Ovary (tissue), 9 donors: ENCODE measurements around the gene PRRC1. TPM values are rescaled to one million over a fixed set of nuclear protein-coding genes. Genes with fewer than 3 reads are reported as not detected.

Experiments
- DNase-seq, 5 donors: peaks; one replicate each; pipeline ENCODE4 v3.0.0-alpha.2; 2019 to 2020
- H3K27ac ChIP-seq, 2 donors: fragments of 200-600 bp; one replicate each; pipeline versions ENCODE4 v1.5.1 to v1.8.0; 2019 to 2022
- H3K27me3 ChIP-seq: fragments of 200-600 bp; one replicate; pipeline ENCODE4 v1.8.0; 2022
- H3K36me3 ChIP-seq: fragments of 200-600 bp; sonication (generic); one replicate; pipeline ENCODE4 v1.5.1; 2019
- H3K4me1 ChIP-seq: one replicate; pipeline ENCODE4 v1.8.1; 2013; ENCODE audit warnings: mild to moderate bottlenecking, moderate library complexity; ENCODE audit not compliant: insufficient read depth
- H3K4me3 ChIP-seq: fragments of 200-600 bp; sonication (generic); one replicate; pipeline ENCODE4 v1.5.1; 2017
- H3K9me3 ChIP-seq, 2 donors: fragments of 200-600 bp in 1 of 2; sonication (generic) in 1 of 2; one replicate each; pipeline versions ENCODE4 v1.5.1 to v1.8.1; 2013 to 2019; ENCODE audit warnings: mild to moderate bottlenecking in 1 of 2, moderate library complexity in 1 of 2
- CTCF ChIP-seq, 3 donors: fragments of 450-650 bp in 2 of 3; fragments of 200-600 bp in 1 of 3; IDR thresholded peaks; one replicate each; pipeline versions ENCODE4 v1.5.1 to v1.8.0; 2016 to 2022; ENCODE audit warnings: antibody characterized with exemption in 3 of 3, mild to moderate bottlenecking in 1 of 3
- EP300 ChIP-seq: sonication (generic); formaldehyde crosslinking; IDR thresholded peaks from one replicate; pipeline ENCODE4 v1.6.1; 2017; ENCODE audit warnings: antibody characterized with exemption
- POLR2A ChIP-seq: fragments of 450-650 bp; IDR thresholded peaks from one replicate; pipeline ENCODE4 v1.6.1; 2017; ENCODE audit warnings: antibody characterized with exemption, mild to moderate bottlenecking, moderate library complexity
- WGBS, 3 donors: extraction: QIAGEN DNeasy Blood & Tissue Kit in 1 of 3; methylation state at CpG; one replicate each; pipeline versions ENCODE4 v1.1.5 to v1.1.7; 2013 to 2017; 5-methylcytosine and 5-hydroxymethylcytosine counted together
- intact Hi-C, 4 donors: fragments of 100-400 bp; cut with DNase I; formaldehyde crosslinking; loops; one replicate each; pipeline versions ENCODE4 v1.11.0 to v1.15.1; 2022 to 2023
- polyA plus RNA-seq, 2 donors: library from polyadenylated mRNA; stranded (reverse); fragments of 200-250 nt in 1 of 2; fragments of 350-450 nt in 1 of 2; fragmentation: Illumina TruSeq in 1 of 2; extraction: RNeasy Lipid Tissue Mini Kit (QIAGEN cat#74804) in 1 of 2; gene quantifications; one replicate each; pipeline ENCODE4 v1.2.3, GENCODE V29; 2013 to 2014
- total RNA-seq, 7 donors: library from RNA; depleted of rRNA in 2 of 7; stranded (reverse); fragments of >200 nt in 2 of 7; fragmentation: NEBNext Ultra II Directional in 3 of 7; extraction: Animal tissue kit (Norgen Biotek cat#: 25700) in 3 of 7; gene quantifications; one replicate each; pipeline versions ENCODE4 v1.1.0 to v1.2.4, GENCODE V29; 2016 to 2023
- donor health status: DM: no; HTN: no; CAD: no; lungs with moderate emphysema.
- donor health status: DM: no; HTN: no; CAD: no.
- donor health status: Bipolar disorder and iron deficiency.
- donor health status: DM: yes; HTN: yes; CAD: no.
- donor health status: DM: no; HTN: no; CAD: no.
- donor health status: DM: yes; HTN: yes; CAD: no.

Gene PRRC1
- total and polyA plus RNA-seq, 9 donors = 19.0 to 59.0 (median 46.1) TPM

GRCh38 chr5:127508644-127509373 lies 8.6 kb upstream of the PRRC1 start:
- 47 to 67% (median 50%) methylated on average over 2 of the region's 2 CpGs for WGBS, 3 donors
- TF ChIP-seq CTCF (IDR thresholded peaks at IDR 0.05) (no peak), POLR2A (no peak), EP300 (no peak)

GRCh38 chr5:127513408-127513970 lies 4.0 kb upstream of the PRRC1 start:
- no peak for TF ChIP-seq CTCF (IDR thresholded peaks at IDR 0.05)
- TF ChIP-seq POLR2A = no peak
- no peak for TF ChIP-seq EP300
- H3K36me3 ChIP-seq = no peaks in the 10 kb centered on the region
- intact Hi-C loops = no loop called here

More at GRCh38 chr5:127508644-127509373, 8.6 kb upstream of the PRRC1 start:
- intact Hi-C loops = loop anchor here in 1 of 4 donors (5.0 kb wide), 1 partner anchor 1952 kb away; no protein-coding TSS in a partner anchor
- H3K9me3 ChIP-seq = no peaks in the 10 kb centered on the region
- no peak overlapping the region for H3K27ac ChIP-seq
- DNase-seq = no peak
- no peak overlapping the region for H3K4me3 ChIP-seq
- H3K27me3 ChIP-seq = no peaks in the 10 kb centered on the region
- no peaks in the 10 kb centered on the region for H3K36me3 ChIP-seq
- H3K4me1 ChIP-seq = no peaks in the 10 kb centered on the region

GRCh38 chr5:127514816-127515215 lies 2.6 kb upstream of the PRRC1 start:
- Histone ChIP-seq H3K9me3 (no peaks in the 10 kb centered on the region), H3K4me1 (peaks cover 5% of the 10 kb centered on the region), H3K36me3 (no peaks in the 10 kb centered on the region), H3K27ac (no peak overlapping the region), H3K27me3 (no peaks in the 10 kb centered on the region), H3K4me3 (no peak overlapping the region)
- TF ChIP-seq CTCF (IDR thresholded peaks at IDR 0.05) = no peak
- TF ChIP-seq EP300 = no peak
- TF ChIP-seq POLR2A = no peak
- WGBS, 3 donors = 96 to 98% (median 96%) methylated on average over 1 of the region's 1 CpG
- no peak for DNase-seq
- intact Hi-C loops = no loop called here

More at GRCh38 chr5:127513408-127513970, 4.0 kb upstream of the PRRC1 start:
- 20 to 32% (median 29%) methylated on average over 3 of the region's 3 CpGs for WGBS, 3 donors
- H3K4me3 ChIP-seq = no peak overlapping the region
- no peak overlapping the region for H3K27ac ChIP-seq
- no peak for DNase-seq
- no peaks in the 10 kb centered on the region for H3K9me3 ChIP-seq
- no peaks in the 10 kb centered on the region for H3K4me1 ChIP-seq
- no peaks in the 10 kb centered on the region for H3K27me3 ChIP-seq

GRCh38 chr5:127515693-127516440 lies 1.6 kb upstream of the PRRC1 start:
- H3K36me3 ChIP-seq = no peaks in the 10 kb centered on the region
- 87 to 92% (median 91%) methylated on average over 10 of the region's 10 CpGs for WGBS, 3 donors
- no peak for TF ChIP-seq POLR2A
- TF ChIP-seq EP300 = no peak
- no peak for TF ChIP-seq CTCF (IDR thresholded peaks at IDR 0.05)
- peaks cover 7% of the 10 kb centered on the region for H3K4me1 ChIP-seq
- H3K27ac ChIP-seq = no peak overlapping the region
- H3K4me3 ChIP-seq = no peak overlapping the region
- no peaks in the 10 kb centered on the region for H3K9me3 ChIP-seq
- intact Hi-C loops = no loop called here
- H3K27me3 ChIP-seq = no peaks in the 10 kb centered on the region
- no peak for DNase-seq
